Colonic mucosa (tissue), 4 donors: Measurements from ENCODE around the gene CARD11. TPM values are rescaled to one million over a fixed set of nuclear protein-coding genes. Genes with fewer than 3 reads are reported as not detected.

ENCODE experiments used
- DNase-seq: peaks from one replicate; pipeline ENCODE4 v3.0.0-alpha.2; 2020
- H3K27ac ChIP-seq: fragments of 200-600 bp; one replicate; pipeline ENCODE4 v1.8.0; 2021
- H3K27me3 ChIP-seq: fragments of 200-600 bp; one replicate; pipeline ENCODE4 v1.8.0; 2021
- H3K36me3 ChIP-seq: fragments of 200-600 bp; one replicate; pipeline ENCODE4 v1.8.0; 2021
- H3K4me1 ChIP-seq: fragments of 200-600 bp; one replicate; pipeline ENCODE4 v1.8.0; 2021; ENCODE audit warnings: mild to moderate bottlenecking
- H3K4me3 ChIP-seq: fragments of 200-600 bp; one replicate; pipeline ENCODE4 v1.8.0; 2021
- H3K9ac ChIP-seq, 2 donors: one replicate each; pipeline ENCODE4 v1.7.0; 2013; ENCODE audit warnings: control low read depth in 2 of 2, low read depth in 2 of 2, low read length in 2 of 2
- H3K9me3 ChIP-seq: fragments of 200-600 bp; one replicate; pipeline ENCODE4 v1.8.0; 2021
- CTCF ChIP-seq: fragments of 200-600 bp; IDR thresholded peaks from one replicate; pipeline ENCODE4 v1.8.0; 2022; ENCODE audit warnings: antibody characterized with exemption, mild to moderate bottlenecking
- intact Hi-C: fragments of 100-400 bp; cut with DNase I; formaldehyde crosslinking; loops from one replicate; pipeline ENCODE4 v1.14.1; 2022
- total RNA-seq, 2 donors: library from RNA; stranded (reverse); fragmentation: NEBNext Ultra II Directional in 1 of 2; extraction: Animal tissue kit (Norgen Biotek cat#: 25700) in 1 of 2; gene quantifications; one replicate each; pipeline ENCODE4 v1.2.1, GENCODE V29; 2021
- donor health status: healthy.
- donor health status: DM: no; HTN: no; CAD: no.
- donor health status: DM: no; HTN: no; CAD: no.

Gene CARD11
- total RNA-seq, 2 donors from 2014 or later: 1.8 to 5.0 TPM

GRCh38 chr7:2918406-2918805, 125.3 kb downstream of the CARD11 start:
- Histone ChIP-seq H3K4me3 (no peak overlapping the region), H3K27ac (no peak overlapping the region), H3K4me1 (no peaks in the 10 kb centered on the region), H3K36me3 (no peaks in the 10 kb centered on the region), H3K9ac (no peak overlapping the region), H3K27me3 (no peaks in the 10 kb centered on the region), H3K9me3 (no peaks in the 10 kb centered on the region)
- intact Hi-C loops: no loop called here
- TF ChIP-seq CTCF: no peak
- DNase-seq: no peak

GRCh38 chr7:2915023-2915422, 128.6 kb downstream of the CARD11 start:
- Histone ChIP-seq H3K27me3 (no peaks in the 10 kb centered on the region), H3K4me1 (no peaks in the 10 kb centered on the region), H3K36me3 (no peaks in the 10 kb centered on the region), H3K4me3 (no peak overlapping the region), H3K9ac (no peak overlapping the region), H3K9me3 (no peaks in the 10 kb centered on the region), H3K27ac (no peak overlapping the region)
- intact Hi-C loops: no loop called here
- TF ChIP-seq CTCF: no peak
- DNase-seq: no peak

- intact Hi-C loops: no loop called here
- DNase-seq: no peak
- H3K36me3 ChIP-seq: no peaks in the 10 kb centered on the region
- no peak for TF ChIP-seq CTCF
- H3K9me3 ChIP-seq: no peaks in the 10 kb centered on the region
- H3K4me1 ChIP-seq: no peaks in the 10 kb centered on the region
- no peak overlapping the region for H3K4me3 ChIP-seq
- H3K9ac ChIP-seq: no peak overlapping the region
- H3K27ac ChIP-seq: no peak overlapping the region
- H3K27me3 ChIP-seq: no peaks in the 10 kb centered on the region
These were observed 129.8 kb downstream of the CARD11 start for GRCh38 chr7:2913760-2914387.

GRCh38 chr7:2912684-2913439, 130.8 kb downstream of the CARD11 start:
- H3K27ac ChIP-seq: no peak overlapping the region

GRCh38 chr7:2911466-2911865, 132.2 kb downstream of the CARD11 start:
- Histone ChIP-seq H3K9ac (no peak overlapping the region), H3K4me1 (no peaks in the 10 kb centered on the region), H3K27ac (no peak overlapping the region), H3K4me3 (no peak overlapping the region), H3K36me3 (no peaks in the 10 kb centered on the region), H3K9me3 (no peaks in the 10 kb centered on the region), H3K27me3 (no peaks in the 10 kb centered on the region)
- intact Hi-C loops: no loop called here
- no peak for DNase-seq
- no peak for TF ChIP-seq CTCF

More at GRCh38 chr7:2912684-2913439, 130.8 kb downstream of the CARD11 start:
- H3K27me3 ChIP-seq: no peaks in the 10 kb centered on the region
- no peaks in the 10 kb centered on the region for H3K4me1 ChIP-seq
- no peaks in the 10 kb centered on the region for H3K9me3 ChIP-seq
- TF ChIP-seq CTCF: no peak
- H3K4me3 ChIP-seq: no peak overlapping the region
- H3K9ac ChIP-seq: no peak overlapping the region
- intact Hi-C loops: no loop called here
- no peak for DNase-seq
- H3K36me3 ChIP-seq: no peaks in the 10 kb centered on the region
